Right atrium auricular region (tissue), 2 donors: ENCODE measurements around the gene HES6. TPM values are rescaled to one million over a fixed set of nuclear protein-coding genes. Genes with fewer than 3 reads are reported as not detected.

Experiments used
- DNase-seq: peaks from one replicate; pipeline ENCODE4 v3.0.0-alpha.2; 2019; ENCODE audit warnings: low spot score
- H3K27ac ChIP-seq, 2 donors: fragments of 200-600 bp; sonication (generic); 1 replicate in 1 of 2; 2 replicates in 1 of 2; pipeline ENCODE4 v1.5.1; 2016 to 2019
- H3K27me3 ChIP-seq, 2 donors: fragments of 200-600 bp; sonication (generic); one replicate each; pipeline versions ENCODE4 v1.5.1 to v1.6.0; 2017 to 2019
- H3K36me3 ChIP-seq: fragments of 200-600 bp; sonication (generic); one replicate; pipeline ENCODE4 v1.5.1; 2016
- H3K4me1 ChIP-seq, 2 donors: fragments of 200-600 bp; sonication (generic); one replicate each; pipeline versions ENCODE4 v1.5.1 to v1.6.0; 2017 to 2019
- H3K4me3 ChIP-seq, 2 donors: fragments of 200-600 bp; sonication (generic); 1 replicate in 1 of 2; 2 replicates in 1 of 2; pipeline ENCODE4 v1.5.1; 2017 to 2019; ENCODE audit warnings: mild to moderate bottlenecking in 1 of 2, moderate library complexity in 1 of 2
- H3K9me3 ChIP-seq, 2 donors: fragments of 200-600 bp; sonication (generic); one replicate each; pipeline ENCODE4 v1.5.1; 2019
- total RNA-seq, 2 donors: library from RNA; depleted of rRNA; stranded (reverse); fragments of >200 nt; gene quantifications; one replicate each; pipeline ENCODE4 v1.1.0, GENCODE V29; 2016
- TF ChIP-seq, protein P1 (sequence below), 2 donors: fragments of 200-600 bp; sonication (generic); IDR thresholded peaks; one replicate each; pipeline ENCODE4 v1.5.1; 2019; ENCODE audit warnings: antibody characterized with exemption in 2 of 2

HES6 gene
- total RNA-seq, 2 donors from 2014 or later: 2.5 to 4.8 TPM

- H3K9me3 ChIP-seq: no peaks in the 10 kb centered on the region
- H3K4me1 ChIP-seq: peaks cover 0 to 38% of the 10 kb centered on the region in 2 donors
- TF ChIP-seq, protein P1, sequence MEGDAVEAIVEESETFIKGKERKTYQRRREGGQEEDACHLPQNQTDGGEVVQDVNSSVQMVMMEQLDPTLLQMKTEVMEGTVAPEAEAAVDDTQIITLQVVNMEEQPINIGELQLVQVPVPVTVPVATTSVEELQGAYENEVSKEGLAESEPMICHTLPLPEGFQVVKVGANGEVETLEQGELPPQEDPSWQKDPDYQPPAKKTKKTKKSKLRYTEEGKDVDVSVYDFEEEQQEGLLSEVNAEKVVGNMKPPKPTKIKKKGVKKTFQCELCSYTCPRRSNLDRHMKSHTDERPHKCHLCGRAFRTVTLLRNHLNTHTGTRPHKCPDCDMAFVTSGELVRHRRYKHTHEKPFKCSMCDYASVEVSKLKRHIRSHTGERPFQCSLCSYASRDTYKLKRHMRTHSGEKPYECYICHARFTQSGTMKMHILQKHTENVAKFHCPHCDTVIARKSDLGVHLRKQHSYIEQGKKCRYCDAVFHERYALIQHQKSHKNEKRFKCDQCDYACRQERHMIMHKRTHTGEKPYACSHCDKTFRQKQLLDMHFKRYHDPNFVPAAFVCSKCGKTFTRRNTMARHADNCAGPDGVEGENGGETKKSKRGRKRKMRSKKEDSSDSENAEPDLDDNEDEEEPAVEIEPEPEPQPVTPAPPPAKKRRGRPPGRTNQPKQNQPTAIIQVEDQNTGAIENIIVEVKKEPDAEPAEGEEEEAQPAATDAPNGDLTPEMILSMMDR (IDR thresholded peaks at IDR 0.05): peak; percentile 73 to 85
- H3K27ac ChIP-seq: peak overlapping the region; percentile 23 to 35
- no peaks in the 10 kb centered on the region for H3K27me3 ChIP-seq
- H3K36me3 ChIP-seq: peaks cover 75% of the 10 kb centered on the region
- DNase-seq: peak; percentile 97
- no peak overlapping the region for H3K4me3 ChIP-seq
Measured at GRCh38 chr2:238263204-238264071, 23.6 kb upstream of the HES6 start.

- TF ChIP-seq, protein P1 (IDR thresholded peaks at IDR 0.05): no peak
- Histone ChIP-seq H3K4me1 (peaks cover 0 to 38% of the 10 kb centered on the region in 2 donors), H3K4me3 (no peak overlapping the region), H3K27me3 (no peaks in the 10 kb centered on the region), H3K36me3 (peaks cover 75% of the 10 kb centered on the region), H3K9me3 (no peaks in the 10 kb centered on the region), H3K27ac (peak overlapping the region; percentile 23 to 35)
- DNase-seq: no peak
Measured at GRCh38 chr2:238262496-238263122, 22.8 kb upstream of the HES6 start.

- H3K27ac ChIP-seq: no peak overlapping the region
- no peak overlapping the region for H3K4me3 ChIP-seq
- peaks cover 75% of the 10 kb centered on the region for H3K36me3 ChIP-seq
- DNase-seq: no peak
- TF ChIP-seq, protein P1 (IDR thresholded peaks at IDR 0.05): no peak
- no peaks in the 10 kb centered on the region for H3K27me3 ChIP-seq
- H3K4me1 ChIP-seq: peaks cover 0 to 38% of the 10 kb centered on the region in 2 donors
- no peaks in the 10 kb centered on the region for H3K9me3 ChIP-seq
Measured at GRCh38 chr2:238261718-238262375, 22.0 kb upstream of the HES6 start.

- no peak overlapping the region for H3K4me3 ChIP-seq
- TF ChIP-seq, protein P1 (IDR thresholded peaks at IDR 0.05): no peak
- no peak overlapping the region for H3K27ac ChIP-seq
- DNase-seq: no peak
- no peaks in the 10 kb centered on the region for H3K27me3 ChIP-seq
- peaks cover 0 to 38% of the 10 kb centered on the region in 2 donors for H3K4me1 ChIP-seq
- H3K36me3 ChIP-seq: peaks cover 75% of the 10 kb centered on the region
- no peaks in the 10 kb centered on the region for H3K9me3 ChIP-seq
Measured at GRCh38 chr2:238260883-238261282, 21.0 kb upstream of the HES6 start.

DNA sequence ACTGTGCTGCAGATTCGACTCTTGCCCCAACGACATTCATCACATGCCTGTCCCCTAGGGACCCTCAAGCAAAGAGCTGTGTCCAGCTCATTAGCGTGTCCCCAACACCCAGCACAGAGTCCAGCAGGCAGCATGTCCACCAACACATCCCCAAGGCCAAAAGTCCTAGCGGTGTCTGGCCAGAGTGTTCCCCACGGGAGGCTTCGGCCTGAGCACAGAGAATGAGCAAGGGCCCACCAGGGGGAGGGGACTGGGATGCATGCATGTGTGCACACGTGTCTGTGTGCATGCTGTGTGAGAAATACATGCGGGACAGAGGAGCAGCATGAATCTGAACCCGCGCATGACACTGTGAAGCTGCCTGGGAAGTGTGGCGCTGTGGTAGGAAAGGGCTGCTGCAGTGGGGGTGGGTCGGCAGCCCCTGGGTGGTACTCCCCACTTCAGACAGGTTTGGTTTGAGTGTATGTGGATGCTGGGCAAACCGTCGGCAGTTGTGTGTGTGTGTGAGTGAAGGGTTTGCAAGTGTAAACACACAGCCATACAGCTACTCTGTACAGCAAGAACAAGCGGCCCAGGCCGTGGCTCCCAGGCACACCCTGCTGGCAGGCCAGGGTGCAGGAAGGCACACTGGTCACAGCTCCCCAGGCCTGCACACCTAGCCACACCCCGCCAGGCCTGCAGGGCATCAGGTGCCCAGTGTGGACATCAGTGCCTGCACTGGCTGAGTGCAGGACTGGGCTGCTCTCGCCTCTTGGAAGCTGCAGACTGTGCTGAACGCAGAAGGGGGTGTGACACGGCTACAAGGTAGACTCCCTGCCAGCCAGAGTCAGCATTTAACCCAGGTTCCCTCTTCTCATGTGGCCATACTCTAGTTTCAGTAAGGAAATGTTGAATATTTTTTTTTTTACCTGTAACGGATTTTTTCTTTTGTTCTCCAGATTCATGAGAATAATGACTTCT is 19.5 kb upstream of the HES6 start:
- peaks cover 0 to 34% of the 10 kb centered on the region in 2 donors for H3K4me1 ChIP-seq
- no peak overlapping the region for H3K27ac ChIP-seq
- H3K27me3 ChIP-seq: no peaks in the 10 kb centered on the region
- no peak overlapping the region for H3K4me3 ChIP-seq
- no peaks in the 10 kb centered on the region for H3K9me3 ChIP-seq
- peaks cover 77% of the 10 kb centered on the region for H3K36me3 ChIP-seq
- TF ChIP-seq, protein P1 (IDR thresholded peaks at IDR 0.05): no peak
- no peak for DNase-seq
